PC-3 (cell line): Measurements from ENCODE around the gene CES3. TPM values are rescaled to one million over a fixed set of nuclear protein-coding genes. Genes with fewer than 3 reads are reported as not detected.

ENCODE experiments used
- ATAC-seq: fragments of 200-7000 bp; cut with Tn5 transposase; 2 replicates; pipeline ENCODE4 v1.9.1; 2020; ENCODE audit warnings: mild to moderate bottlenecking, moderate library complexity
- BruUV-seq: library from RNA; stranded (reverse); fragments of 400-500 nt; replicated peaks from 2 replicates; lab custom pipeline; 2021; lab: Mats Ljungman, UMichigan
- CTCF ChIA-PET: fragments of 300-600 bp; sonication (Branson Sonifier 250); formaldehyde crosslinking; loops from one replicate; lab custom pipeline; 2022; ENCODE audit warnings: antibody characterized with exemption; lab: Charles Lee
- POLR2A ChIA-PET: fragments of 300-600 bp; sonication (Branson Sonifier 250); formaldehyde crosslinking; loops from one replicate; lab custom pipeline; 2022; ENCODE audit warnings: antibody characterized with exemption; ENCODE audit not compliant: unreplicated experiment; lab: Charles Lee
- DNase-seq: peaks from one replicate; pipeline ENCODE4 v3.0.0-alpha.2; 2015
- H2AFZ ChIP-seq: fragments of 300-600 bp; sonication (generic); 2 replicates; pipeline ENCODE4 v1.6.0; 2016; ENCODE audit warnings: antibody characterized with exemption, low read length
- H3F3A ChIP-seq: fragments of 300-600 bp; sonication (generic); one replicate; pipeline ENCODE4 v1.6.0; 2017; ENCODE audit warnings: antibody characterized with exemption, low read length, control low read depth, mild to moderate bottlenecking; ENCODE audit not compliant: unreplicated experiment
- H3K27ac ChIP-seq: fragments of 300-600 bp; sonication (generic); 2 replicates; pipeline ENCODE4 v1.5.1; 2016; ENCODE audit warnings: mild to moderate bottlenecking, low read length
- H3K27me3 ChIP-seq: fragments of 300-600 bp; sonication (generic); 2 replicates; pipeline ENCODE4 v1.6.1; 2016; ENCODE audit warnings: low read length, mixed read lengths
- H3K36me3 ChIP-seq: fragments of 300-600 bp; sonication (generic); 2 replicates; pipeline ENCODE4 v1.6.1; 2016; ENCODE audit warnings: low read depth, mixed run types, low read length, mixed read lengths
- H3K4me1 ChIP-seq: fragments of 300-600 bp; sonication (generic); 2 replicates; pipeline ENCODE4 v1.5.1; 2016; ENCODE audit warnings: low read length; ENCODE audit not compliant: insufficient read depth
- H3K4me2 ChIP-seq: fragments of 300-600 bp; sonication (generic); 2 replicates; pipeline ENCODE4 v1.6.0; 2016; ENCODE audit warnings: low read length
- H3K4me3 ChIP-seq: fragments of 300-600 bp; sonication (generic); 2 replicates; pipeline ENCODE4 v1.5.1; 2016; ENCODE audit warnings: mild to moderate bottlenecking, low read length, mixed read lengths
- H3K79me2 ChIP-seq: fragments of 300-600 bp; sonication (generic); 2 replicates; pipeline ENCODE4 v1.6.1; 2017; ENCODE audit warnings: low read length, mixed read lengths
- H3K9ac ChIP-seq: fragments of 300-600 bp; sonication (generic); 2 replicates; pipeline ENCODE4 v1.6.0; 2016; ENCODE audit warnings: mild to moderate bottlenecking, low read length
- H3K9me2 ChIP-seq: fragments of 300-600 bp; sonication (generic); replicated peaks from 2 replicates; pipeline ENCODE4 v1.6.1; 2016; ENCODE audit warnings: mixed run types, low read length, mixed read lengths
- H3K9me3 ChIP-seq: fragments of 300-600 bp; sonication (generic); 2 replicates; pipeline ENCODE4 v1.6.1; 2016; ENCODE audit warnings: low read length, mixed read lengths
- H4K20me1 ChIP-seq: fragments of 300-600 bp; sonication (generic); 2 replicates; pipeline ENCODE4 v1.6.1; 2016; ENCODE audit warnings: low read length, mixed read lengths
- CTCF ChIP-seq: fragments of 300-600 bp; sonication (generic); conservative IDR thresholded peaks from 2 replicates; pipeline ENCODE4 v1.5.1; 2017; ENCODE audit warnings: antibody characterized with exemption, low read depth, mild to moderate bottlenecking, low read length
- EZH2 ChIP-seq: fragments of 300-600 bp; sonication (generic); IDR thresholded peaks from one replicate; pipeline ENCODE4 v1.6.1; 2017; ENCODE audit warnings: antibody characterized with exemption, mild to moderate bottlenecking, low read length; ENCODE audit not compliant: unreplicated experiment
- EZH2phosphoT487 ChIP-seq: fragments of 300-600 bp; sonication (generic); IDR thresholded peaks from 2 replicates; pipeline ENCODE4 v1.6.1; 2018; ENCODE audit warnings: mild to moderate bottlenecking, antibody characterized with exemption, low read length, borderline replicate concordance
- intact Hi-C: fragments of 100-400 bp; cut with micrococcal nuclease; formaldehyde crosslinking; loops from 2 replicates; pipeline ENCODE4 v1.9.0; 2023
- total RNA-seq: library from RNA; depleted of rRNA; stranded (reverse); fragments of >200 nt; gene quantifications from 2 replicates; pipeline ENCODE4 v1.2.3, GENCODE V29; 2014

CES3 gene
- total RNA-seq, 1 experiment from 2014 or later: 0.26 TPM

GRCh38 chr16:66977341-66978113, 16.5 kb downstream of the CES3 start:
- ChIA-PET POLR2A (no interaction called here), CTCF (interaction anchor here (0.6 kb wide), 1 partner anchor 114 kb away, joined by 3 read pairs; no protein-coding TSS in a partner anchor)
- H3K9me3 ChIP-seq: no peaks in the 10 kb centered on the region
- no peaks in the 10 kb centered on the region for H3K27me3 ChIP-seq
- no peak overlapping the region for H3K4me2 ChIP-seq
- peak; percentile 82 for DNase-seq
- intact Hi-C loops: loop anchor here (1.0 to 2.0 kb wide), 2 partner anchors 38 to 123 kb away; no protein-coding TSS in a partner anchor
- H3K4me1 ChIP-seq: no peaks in the 10 kb centered on the region
- no peak overlapping the region for H3K27ac ChIP-seq
- no peaks in the 10 kb centered on the region for H3K36me3 ChIP-seq
- H3K9ac ChIP-seq: no peak overlapping the region
- no TSS peak for BruUV-seq
- no peaks in the 10 kb centered on the region for H3K79me2 ChIP-seq
- no peaks in the 10 kb centered on the region for H3F3A ChIP-seq
- TF ChIP-seq EZH2 (no peak), CTCF (peak; percentile 85), EZH2phosphoT487 (no peak)
- H2AFZ ChIP-seq: no peak overlapping the region
- peak; percentile 98 for ATAC-seq
- no peak overlapping the region for H3K4me3 ChIP-seq
- no peaks in the 10 kb centered on the region for H4K20me1 ChIP-seq
- no peaks in the 10 kb centered on the region for H3K9me2 ChIP-seq

GRCh38 chr16:66979011-66979717, 18.1 kb downstream of the CES3 start:
- no peak for DNase-seq
- H3K4me2 ChIP-seq: no peak overlapping the region

More at GRCh38 chr16:66979011-66979717, 18.1 kb downstream of the CES3 start:
- Histone ChIP-seq H3K27me3 (no peaks in the 10 kb centered on the region), H3K9me3 (no peaks in the 10 kb centered on the region), H3K4me3 (no peak overlapping the region), H4K20me1 (no peaks in the 10 kb centered on the region), H3K4me1 (no peaks in the 10 kb centered on the region), H3K9me2 (no peaks in the 10 kb centered on the region), H3K79me2 (no peaks in the 10 kb centered on the region), H3K36me3 (no peaks in the 10 kb centered on the region), H3F3A (no peaks in the 10 kb centered on the region), H3K9ac (no peak overlapping the region), H2AFZ (no peak overlapping the region), H3K27ac (no peak overlapping the region)
- ATAC-seq: no peak
- ChIA-PET CTCF (no interaction called here), POLR2A (no interaction called here)
- TF ChIP-seq EZH2phosphoT487 (no peak), EZH2 (no peak), CTCF (no peak)
- no TSS peak for BruUV-seq
- intact Hi-C loops: no loop called here
